ENCODE results near the gene IPO9. TPM values are rescaled to one million over a fixed set of nuclear protein-coding genes. Genes with fewer than 3 reads are reported as not detected.

The IPO9 gene
- total and polyA plus RNA-seq, 2 experiments from 2014 or later, result 47.6 to 87.4 TPM

DNA sequence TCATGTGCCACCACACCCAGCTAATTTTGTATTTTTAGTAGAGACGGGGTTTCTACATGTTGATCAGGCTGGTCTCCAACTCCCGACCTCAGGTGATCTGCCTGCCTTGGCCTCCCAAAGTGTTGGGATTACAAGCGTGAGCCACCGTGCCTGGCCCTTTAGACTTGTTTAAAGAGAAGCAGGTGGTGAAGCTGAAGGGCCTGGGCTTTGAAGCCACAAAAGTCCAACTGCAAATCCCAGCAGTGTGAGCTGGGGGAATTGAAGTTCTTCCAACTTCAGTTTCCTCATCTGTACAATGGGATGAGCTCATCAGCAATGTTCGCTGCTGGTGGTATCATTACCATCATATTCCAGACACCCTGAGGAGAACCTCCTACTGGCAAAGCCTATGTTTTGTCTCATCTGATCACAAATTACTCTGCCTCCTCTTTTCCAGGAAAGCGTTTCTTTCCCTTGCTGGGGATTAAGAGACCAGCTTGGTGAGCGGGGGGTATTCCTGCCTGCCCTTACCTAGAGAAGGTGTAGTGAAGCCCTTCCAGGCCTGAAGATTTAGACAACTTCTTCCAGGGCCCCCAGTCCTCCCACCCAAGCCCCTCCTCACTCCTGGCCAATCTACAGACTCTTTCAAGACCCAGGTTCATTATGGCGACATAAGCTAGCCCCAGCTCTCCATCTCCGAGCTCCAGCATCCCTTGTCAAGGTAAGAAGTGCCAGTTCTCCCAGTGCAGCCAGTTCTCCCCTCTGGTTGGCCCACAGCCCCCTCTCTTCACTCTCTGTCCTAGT lies 57.3 kb downstream of the IPO9 start:
- peaks cover 26% of the 10 kb centered on the region for H3K4me1 Mint-ChIP-seq
- no peak overlapping the region for H2AFZ ChIP-seq
- no peak for DNase-seq (ENCODE audit: low spot score)

More for the DNA sequence above, 57.3 kb downstream of the IPO9 start:
- no peak for ATAC-seq
- peaks cover 8% of the 10 kb centered on the region for H3K4me1 ChIP-seq (ENCODE audit: insufficient read depth)
- H3K27ac ChIP-seq (ENCODE audit: low read depth), result no peak overlapping the region
- no peak overlapping the region for H3K4me2 ChIP-seq
- no peaks in the 10 kb centered on the region for H3K36me3 ChIP-seq (ENCODE audit: insufficient read depth)
- TF ChIP-seq NANOG (IDR thresholded peaks at IDR 0.05; ENCODE audit: borderline replicate concordance) (no peak), POLR2AphosphoS5 (IDR thresholded peaks at IDR 0.05; ENCODE audit: low read depth) (no peak), STAT1 (IDR thresholded peaks at IDR 0.05; ENCODE audit: unreplicated experiment) (no peak), JUNB (IDR thresholded peaks at IDR 0.05; ENCODE audit: unreplicated experiment) (no peak), ZNF114 (CRISPR knock-in tag; IDR thresholded peaks at IDR 0.05) (no peak), ZNF331 (CRISPR knock-in tag; IDR thresholded peaks at IDR 0.05; ENCODE audit: low read depth) (no peak), EZH2 (IDR thresholded peaks at IDR 0.05; ENCODE audit: low read depth, unreplicated experiment) (no peak), CREB1 (CRISPR knock-in tag; IDR thresholded peaks at IDR 0.05; ENCODE audit: low read depth) (no peak), EZH2phosphoT487 (IDR thresholded peaks at IDR 0.05; ENCODE audit: unreplicated experiment) (no peak)
- TF ChIP-seq, protein P1, sequence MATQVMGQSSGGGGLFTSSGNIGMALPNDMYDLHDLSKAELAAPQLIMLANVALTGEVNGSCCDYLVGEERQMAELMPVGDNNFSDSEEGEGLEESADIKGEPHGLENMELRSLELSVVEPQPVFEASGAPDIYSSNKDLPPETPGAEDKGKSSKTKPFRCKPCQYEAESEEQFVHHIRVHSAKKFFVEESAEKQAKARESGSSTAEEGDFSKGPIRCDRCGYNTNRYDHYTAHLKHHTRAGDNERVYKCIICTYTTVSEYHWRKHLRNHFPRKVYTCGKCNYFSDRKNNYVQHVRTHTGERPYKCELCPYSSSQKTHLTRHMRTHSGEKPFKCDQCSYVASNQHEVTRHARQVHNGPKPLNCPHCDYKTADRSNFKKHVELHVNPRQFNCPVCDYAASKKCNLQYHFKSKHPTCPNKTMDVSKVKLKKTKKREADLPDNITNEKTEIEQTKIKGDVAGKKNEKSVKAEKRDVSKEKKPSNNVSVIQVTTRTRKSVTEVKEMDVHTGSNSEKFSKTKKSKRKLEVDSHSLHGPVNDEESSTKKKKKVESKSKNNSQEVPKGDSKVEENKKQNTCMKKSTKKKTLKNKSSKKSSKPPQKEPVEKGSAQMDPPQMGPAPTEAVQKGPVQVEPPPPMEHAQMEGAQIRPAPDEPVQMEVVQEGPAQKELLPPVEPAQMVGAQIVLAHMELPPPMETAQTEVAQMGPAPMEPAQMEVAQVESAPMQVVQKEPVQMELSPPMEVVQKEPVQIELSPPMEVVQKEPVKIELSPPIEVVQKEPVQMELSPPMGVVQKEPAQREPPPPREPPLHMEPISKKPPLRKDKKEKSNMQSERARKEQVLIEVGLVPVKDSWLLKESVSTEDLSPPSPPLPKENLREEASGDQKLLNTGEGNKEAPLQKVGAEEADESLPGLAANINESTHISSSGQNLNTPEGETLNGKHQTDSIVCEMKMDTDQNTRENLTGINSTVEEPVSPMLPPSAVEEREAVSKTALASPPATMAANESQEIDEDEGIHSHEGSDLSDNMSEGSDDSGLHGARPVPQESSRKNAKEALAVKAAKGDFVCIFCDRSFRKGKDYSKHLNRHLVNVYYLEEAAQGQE (IDR thresholded peaks at IDR 0.05; ENCODE audit: unreplicated experiment), result no peak
- TF ChIP-seq, protein P2, sequence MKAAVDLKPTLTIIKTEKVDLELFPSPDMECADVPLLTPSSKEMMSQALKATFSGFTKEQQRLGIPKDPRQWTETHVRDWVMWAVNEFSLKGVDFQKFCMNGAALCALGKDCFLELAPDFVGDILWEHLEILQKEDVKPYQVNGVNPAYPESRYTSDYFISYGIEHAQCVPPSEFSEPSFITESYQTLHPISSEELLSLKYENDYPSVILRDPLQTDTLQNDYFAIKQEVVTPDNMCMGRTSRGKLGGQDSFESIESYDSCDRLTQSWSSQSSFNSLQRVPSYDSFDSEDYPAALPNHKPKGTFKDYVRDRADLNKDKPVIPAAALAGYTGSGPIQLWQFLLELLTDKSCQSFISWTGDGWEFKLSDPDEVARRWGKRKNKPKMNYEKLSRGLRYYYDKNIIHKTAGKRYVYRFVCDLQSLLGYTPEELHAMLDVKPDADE (IDR thresholded peaks at IDR 0.05), result no peak
- TF ChIP-seq, protein P3, sequence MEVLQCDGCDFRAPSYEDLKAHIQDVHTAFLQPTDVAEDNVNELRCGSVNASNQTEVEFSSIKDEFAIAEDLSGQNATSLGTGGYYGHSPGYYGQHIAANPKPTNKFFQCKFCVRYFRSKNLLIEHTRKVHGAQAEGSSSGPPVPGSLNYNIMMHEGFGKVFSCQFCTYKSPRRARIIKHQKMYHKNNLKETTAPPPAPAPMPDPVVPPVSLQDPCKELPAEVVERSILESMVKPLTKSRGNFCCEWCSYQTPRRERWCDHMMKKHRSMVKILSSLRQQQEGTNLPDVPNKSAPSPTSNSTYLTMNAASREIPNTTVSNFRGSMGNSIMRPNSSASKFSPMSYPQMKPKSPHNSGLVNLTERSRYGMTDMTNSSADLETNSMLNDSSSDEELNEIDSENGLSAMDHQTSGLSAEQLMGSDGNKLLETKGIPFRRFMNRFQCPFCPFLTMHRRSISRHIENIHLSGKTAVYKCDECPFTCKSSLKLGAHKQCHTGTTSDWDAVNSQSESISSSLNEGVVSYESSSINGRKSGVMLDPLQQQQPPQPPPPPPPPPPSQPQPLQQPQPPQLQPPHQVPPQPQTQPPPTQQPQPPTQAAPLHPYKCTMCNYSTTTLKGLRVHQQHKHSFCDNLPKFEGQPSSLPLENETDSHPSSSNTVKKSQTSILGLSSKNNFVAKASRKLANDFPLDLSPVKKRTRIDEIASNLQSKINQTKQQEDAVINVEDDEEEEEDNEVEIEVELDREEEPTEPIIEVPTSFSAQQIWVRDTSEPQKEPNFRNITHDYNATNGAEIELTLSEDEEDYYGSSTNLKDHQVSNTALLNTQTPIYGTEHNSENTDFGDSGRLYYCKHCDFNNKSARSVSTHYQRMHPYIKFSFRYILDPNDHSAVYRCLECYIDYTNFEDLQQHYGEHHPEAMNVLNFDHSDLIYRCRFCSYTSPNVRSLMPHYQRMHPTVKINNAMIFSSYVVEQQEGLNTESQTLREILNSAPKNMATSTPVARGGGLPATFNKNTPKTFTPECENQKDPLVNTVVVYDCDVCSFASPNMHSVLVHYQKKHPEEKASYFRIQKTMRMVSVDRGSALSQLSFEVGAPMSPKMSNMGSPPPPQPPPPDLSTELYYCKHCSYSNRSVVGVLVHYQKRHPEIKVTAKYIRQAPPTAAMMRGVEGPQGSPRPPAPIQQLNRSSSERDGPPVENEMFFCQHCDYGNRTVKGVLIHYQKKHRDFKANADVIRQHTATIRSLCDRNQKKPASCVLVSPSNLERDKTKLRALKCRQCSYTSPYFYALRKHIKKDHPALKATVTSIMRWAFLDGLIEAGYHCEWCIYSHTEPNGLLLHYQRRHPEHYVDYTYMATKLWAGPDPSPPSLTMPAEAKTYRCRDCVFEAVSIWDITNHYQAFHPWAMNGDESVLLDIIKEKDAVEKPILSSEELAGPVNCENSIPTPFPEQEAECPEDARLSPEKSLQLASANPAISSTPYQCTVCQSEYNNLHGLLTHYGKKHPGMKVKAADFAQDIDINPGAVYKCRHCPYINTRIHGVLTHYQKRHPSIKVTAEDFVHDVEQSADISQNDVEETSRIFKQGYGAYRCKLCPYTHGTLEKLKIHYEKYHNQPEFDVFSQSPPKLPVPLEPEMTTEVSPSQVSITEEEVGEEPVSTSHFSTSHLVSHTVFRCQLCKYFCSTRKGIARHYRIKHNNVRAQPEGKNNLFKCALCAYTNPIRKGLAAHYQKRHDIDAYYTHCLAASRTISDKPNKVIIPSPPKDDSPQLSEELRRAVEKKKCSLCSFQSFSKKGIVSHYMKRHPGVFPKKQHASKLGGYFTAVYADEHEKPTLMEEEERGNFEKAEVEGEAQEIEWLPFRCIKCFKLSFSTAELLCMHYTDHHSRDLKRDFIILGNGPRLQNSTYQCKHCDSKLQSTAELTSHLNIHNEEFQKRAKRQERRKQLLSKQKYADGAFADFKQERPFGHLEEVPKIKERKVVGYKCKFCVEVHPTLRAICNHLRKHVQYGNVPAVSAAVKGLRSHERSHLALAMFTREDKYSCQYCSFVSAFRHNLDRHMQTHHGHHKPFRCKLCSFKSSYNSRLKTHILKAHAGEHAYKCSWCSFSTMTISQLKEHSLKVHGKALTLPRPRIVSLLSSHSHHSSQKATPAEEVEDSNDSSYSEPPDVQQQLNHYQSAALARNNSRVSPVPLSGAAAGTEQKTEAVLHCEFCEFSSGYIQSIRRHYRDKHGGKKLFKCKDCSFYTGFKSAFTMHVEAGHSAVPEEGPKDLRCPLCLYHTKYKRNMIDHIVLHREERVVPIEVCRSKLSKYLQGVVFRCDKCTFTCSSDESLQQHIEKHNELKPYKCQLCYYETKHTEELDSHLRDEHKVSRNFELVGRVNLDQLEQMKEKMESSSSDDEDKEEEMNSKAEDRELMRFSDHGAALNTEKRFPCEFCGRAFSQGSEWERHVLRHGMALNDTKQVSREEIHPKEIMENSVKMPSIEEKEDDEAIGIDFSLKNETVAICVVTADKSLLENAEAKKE (CRISPR knock-in tag; IDR thresholded peaks at IDR 0.05), result no peak
- TF ChIP-seq, protein P4, sequence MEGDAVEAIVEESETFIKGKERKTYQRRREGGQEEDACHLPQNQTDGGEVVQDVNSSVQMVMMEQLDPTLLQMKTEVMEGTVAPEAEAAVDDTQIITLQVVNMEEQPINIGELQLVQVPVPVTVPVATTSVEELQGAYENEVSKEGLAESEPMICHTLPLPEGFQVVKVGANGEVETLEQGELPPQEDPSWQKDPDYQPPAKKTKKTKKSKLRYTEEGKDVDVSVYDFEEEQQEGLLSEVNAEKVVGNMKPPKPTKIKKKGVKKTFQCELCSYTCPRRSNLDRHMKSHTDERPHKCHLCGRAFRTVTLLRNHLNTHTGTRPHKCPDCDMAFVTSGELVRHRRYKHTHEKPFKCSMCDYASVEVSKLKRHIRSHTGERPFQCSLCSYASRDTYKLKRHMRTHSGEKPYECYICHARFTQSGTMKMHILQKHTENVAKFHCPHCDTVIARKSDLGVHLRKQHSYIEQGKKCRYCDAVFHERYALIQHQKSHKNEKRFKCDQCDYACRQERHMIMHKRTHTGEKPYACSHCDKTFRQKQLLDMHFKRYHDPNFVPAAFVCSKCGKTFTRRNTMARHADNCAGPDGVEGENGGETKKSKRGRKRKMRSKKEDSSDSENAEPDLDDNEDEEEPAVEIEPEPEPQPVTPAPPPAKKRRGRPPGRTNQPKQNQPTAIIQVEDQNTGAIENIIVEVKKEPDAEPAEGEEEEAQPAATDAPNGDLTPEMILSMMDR (conservative IDR thresholded peaks at IDR 0.05; ENCODE audit: low read depth in 2 of 2), result no peak
- H3K27me3 ChIP-seq (ENCODE audit: insufficient read depth), result peaks cover 26% of the 10 kb centered on the region
- H3K79me2 ChIP-seq (replicated peaks; ENCODE audit: insufficient read depth), result no peaks in the 10 kb centered on the region
- H3K9me2 ChIP-seq (ENCODE audit: insufficient read depth), result no peaks in the 10 kb centered on the region
- Mint-ChIP-seq H3K36me3 (ENCODE audit: low read depth) (no peaks in the 10 kb centered on the region), H3K27me3 (ENCODE audit: insufficient read depth, low read depth, poor library complexity) (peaks cover 17% of the 10 kb centered on the region), H3K4me3 (no peak overlapping the region; the same call in 2 of the 3 replicates), H3K9me3 (no peaks in the 10 kb centered on the region; the same call in 2 of the 3 replicates), H3K27ac (no peak overlapping the region)
- H3K4me3 ChIP-seq, result no peak overlapping the region
- no peaks in the 10 kb centered on the region for H4K20me1 ChIP-seq (replicated peaks; ENCODE audit: insufficient read depth)
- 0 out of 2 replicates have a peak, but pooled peaks cover 4% of the 10 kb centered on the region for H3F3A ChIP-seq (replicated peaks; ENCODE audit: low read depth)

All from GM23338 (cell line).